Keratinocyte (primary cell): ENCODE data around the gene MALL. TPM values are rescaled to one million over a fixed set of nuclear protein-coding genes. Genes with fewer than 3 reads are reported as not detected.

ENCODE experiments used
- polyA plus RNA-seq, 5 experiments: library from polyadenylated mRNA; depleted of rRNA in 3 of 5; stranded (reverse) in 3 of 5; stranded (forward) in 1 of 5; unstranded in 1 of 5; fragments of >200 nt; gene quantifications; 1 replicate in 1 of 5; 2 replicates in 3 of 5; 3 replicates in 1 of 5; pipeline versions ENCODE4 v1.2.1 to v1.2.3, GENCODE V29; 2011 to 2012; ENCODE audit warnings: missing spikeins in 2 of 5, low read depth in 1 of 5, low replicate concordance in 1 of 5
- small RNA-seq, 3 experiments: library from RNA; depleted of rRNA; stranded (forward); fragments of <200 nt; gene quantifications; one replicate each; pipeline ENCODE3, GENCODE V24; 2012; ENCODE audit warnings: low read depth in 3 of 3, low replicate concordance in 1 of 3; ENCODE audit not compliant: insufficient read length in 3 of 3

MALL gene
- polyA plus RNA-seq, 1 donor (not counting 4 experiments of a cell fraction or from before 2014, with no cell fraction given) = 29.0 TPM

Small RNA genes within 50 kb of the gene (small RNA-seq; reads per million reads assigned to genes)
- gene MIR4267 (0 reads per million in 3 experiments), gene MIR4436B1 (0 reads per million in 3 experiments)

Other genes with a start within 250 kb of the MALL start
- gene LIMS3, start 217.1 kb downstream of the MALL start, polyA plus RNA-seq = 0.05 TPM in 1 of 3 replicates, not detected in the others
- 2.9 to 8.1 TPM (median 3.9 TPM) in 3 replicates for gene NPHP1, start 89.2 kb upstream of the MALL start, polyA plus RNA-seq
- 16.9 to 61.5 TPM (median 34.8 TPM) in 3 replicates for gene MTLN, start 96.7 kb upstream of the MALL start, polyA plus RNA-seq